SK-N-SH (cell line): ENCODE data around the gene PRR33. TPM values are rescaled to one million over a fixed set of nuclear protein-coding genes. Genes with fewer than 3 reads are reported as not detected.

Experiments used
- CTCF ChIA-PET: fragments of 300-600, 350-600 bp; formaldehyde crosslinking; extraction: SDS; loops from one replicate; lab custom pipeline; 2021; lab: Yijun Ruan, JAX
- POLR2A ChIA-PET: fragments of 350-600 bp; sonication (Branson Sonifier 250); formaldehyde crosslinking; extraction: SDS; loops from one replicate; lab custom pipeline; 2020; ENCODE audit warnings: antibody characterized with exemption, inconsistent platforms; lab: Yijun Ruan, JAX
- DNase-seq: peaks from one replicate; pipeline ENCODE4 v3.0.0; 2012
- H2AFZ ChIP-seq: fragments of 200-600 bp; sonication (generic); 2 replicates; pipeline ENCODE4 v1.8.1; 2016; ENCODE audit warnings: antibody characterized with exemption, mild to moderate bottlenecking, low read depth
- H3F3A ChIP-seq: fragments of 200-600 bp; sonication (generic); replicated peaks from 2 replicates; pipeline ENCODE3; 2016; ENCODE audit warnings: antibody characterized with exemption, mild to moderate bottlenecking; ENCODE audit not compliant: insufficient read depth
- H3K27ac ChIP-seq, 2 experiments: fragments of 200-500 bp in 1 of 2; fragments of 200-600 bp in 1 of 2; sonication (Bioruptor generic) in 1 of 2; sonication (generic), shearing (Covaris generic) in 1 of 2; 2 replicates each; pipeline versions ENCODE4 v1.5.1 to v1.6.1; 2014 to 2016; ENCODE audit warnings: low read depth in 2 of 2, inconsistent platforms in 1 of 2, low read length in 1 of 2, mild to moderate bottlenecking in 1 of 2, mixed read lengths in 1 of 2
- H3K27me3 ChIP-seq: fragments of 200-600 bp; sonication (generic), shearing (Covaris generic); 2 replicates; pipeline ENCODE4 v1.6.1; 2016; ENCODE audit warnings: mixed run types; ENCODE audit not compliant: insufficient read depth
- H3K36me3 ChIP-seq, 2 experiments: fragments of 200-500 bp in 1 of 2; fragments of 200-600 bp in 1 of 2; sonication (Bioruptor generic) in 1 of 2; sonication (generic) in 1 of 2; replicated peaks in 1 of 2; 2 replicates each; pipeline versions ENCODE3 to v1.5.1; 2014 to 2016; ENCODE audit warnings: low read length in 1 of 2, mild to moderate bottlenecking in 1 of 2; ENCODE audit not compliant: insufficient read depth in 2 of 2, control insufficient read depth in 1 of 2
- H3K4me1 ChIP-seq, 2 experiments: fragments of 200-500 bp in 1 of 2; fragments of 200-600 bp in 1 of 2; sonication (Bioruptor generic) in 1 of 2; sonication (generic), shearing (Covaris generic) in 1 of 2; 2 replicates each; pipeline versions ENCODE4 v1.5.1 to v1.6.1; 2014 to 2016; ENCODE audit warnings: low read depth in 1 of 2, low read length in 1 of 2, mixed run types in 1 of 2; ENCODE audit not compliant: insufficient read depth in 2 of 2, control insufficient read depth in 1 of 2
- H3K4me2 ChIP-seq: fragments of 200-600 bp; sonication (generic), shearing (Covaris generic); 2 replicates; pipeline ENCODE4 v1.6.1; 2017; ENCODE audit warnings: mixed run types
- H3K4me3 ChIP-seq, 2 experiments: fragments of 200-500 bp in 1 of 2; fragments of 200-600 bp in 1 of 2; sonication (Bioruptor generic) in 1 of 2; sonication (generic), shearing (Covaris generic) in 1 of 2; 2 replicates each; pipeline versions ENCODE4 v1.5.1 to v1.8.1; 2014 to 2016; ENCODE audit warnings: low read depth in 2 of 2, inconsistent platforms in 1 of 2, low read length in 1 of 2, mild to moderate bottlenecking in 1 of 2, mixed read lengths in 1 of 2, moderate library complexity in 1 of 2
- H3K79me2 ChIP-seq: fragments of 200-600 bp; sonication (generic); 2 replicates; pipeline ENCODE4 v1.8.1; 2017; ENCODE audit warnings: mild to moderate bottlenecking; ENCODE audit not compliant: insufficient read depth
- H3K9ac ChIP-seq: fragments of 200-600 bp; sonication (generic); 2 replicates; pipeline ENCODE4 v1.6.1; 2017; ENCODE audit warnings: mixed run types
- H3K9me2 ChIP-seq: fragments of 200-600 bp; sonication (generic); 2 replicates; pipeline ENCODE4 v1.6.1; 2017; ENCODE audit warnings: mixed run types
- H3K9me3 ChIP-seq: fragments of 200-600 bp; sonication (generic); 2 replicates; pipeline ENCODE4 v1.6.1; 2017; ENCODE audit warnings: mixed run types, mild to moderate bottlenecking, moderate library complexity
- H4K20me1 ChIP-seq: fragments of 200-600 bp; sonication (generic); 2 replicates; pipeline ENCODE4 v1.6.1; 2017; ENCODE audit warnings: mild to moderate bottlenecking, mixed run types; ENCODE audit not compliant: insufficient read depth
- CTCF ChIP-seq: fragments of 200-600 bp; sonication (generic); IDR thresholded peaks from 2 replicates; pipeline ENCODE4 v1.6.1; 2017; ENCODE audit warnings: antibody characterized with exemption, mild to moderate bottlenecking, moderate library complexity
- EP300 ChIP-seq, 2 experiments: IDR thresholded peaks; 2 replicates each; pipeline versions ENCODE4 v1.4.0 to v1.6.1; 2012; ENCODE audit warnings: borderline replicate concordance in 1 of 2, low read depth in 1 of 2, low read length in 1 of 2
- EZH2phosphoT487 ChIP-seq: fragments of 200-600 bp; sonication (generic); IDR thresholded peaks from 2 replicates; pipeline ENCODE4 v1.6.1; 2017; ENCODE audit warnings: low read depth, mixed run types, mild to moderate bottlenecking, antibody characterized with exemption, moderate library complexity, borderline replicate concordance
- FOSL2 ChIP-seq: IDR thresholded peaks from 2 replicates; pipeline ENCODE4 v1.4.0; 2012; ENCODE audit warnings: low read depth, mild to moderate bottlenecking, moderate library complexity, borderline replicate concordance
- FOXM1 ChIP-seq: IDR thresholded peaks from 2 replicates; pipeline ENCODE4 v1.4.0; 2012; ENCODE audit warnings: low read depth, mild to moderate bottlenecking
- GABPA ChIP-seq: IDR thresholded peaks from 2 replicates; pipeline ENCODE4 v1.4.0; 2012; ENCODE audit warnings: low read depth, mild to moderate bottlenecking
- GATA2 ChIP-seq: sonication (generic); formaldehyde crosslinking; IDR thresholded peaks from 2 replicates; pipeline ENCODE4 v1.5.0; 2020; ENCODE audit warnings: mild to moderate bottlenecking, missing genetic modification reagents
- JUND ChIP-seq: IDR thresholded peaks from 2 replicates; pipeline ENCODE4 v1.4.0; 2012
- MEF2A ChIP-seq: IDR thresholded peaks from 2 replicates; pipeline ENCODE4 v1.4.0; 2012; ENCODE audit warnings: low read depth, borderline replicate concordance
- MXI1 ChIP-seq: IDR thresholded peaks from 2 replicates; pipeline ENCODE4 v1.6.1; 2012; ENCODE audit warnings: mild to moderate bottlenecking, low read depth, low read length, improper control_type of control experiment
- NFIC ChIP-seq: IDR thresholded peaks from 2 replicates; pipeline ENCODE4 v1.4.0; 2012; ENCODE audit warnings: borderline replicate concordance
- PBX3 ChIP-seq: IDR thresholded peaks from 2 replicates; pipeline ENCODE4; 2012
- POLR2AphosphoS5 ChIP-seq: IDR thresholded peaks from 2 replicates; pipeline ENCODE4 v1.6.1; 2012; ENCODE audit warnings: low read depth, low read length
- RCOR1 ChIP-seq: fragments of 150-350 bp; IDR thresholded peaks from 2 replicates; pipeline ENCODE4 v1.6.1; 2017; ENCODE audit warnings: antibody characterized with exemption, low read length
- RFX5 ChIP-seq: IDR thresholded peaks from 2 replicates; pipeline ENCODE4 v1.6.1; 2012; ENCODE audit warnings: mild to moderate bottlenecking, improper control_type of control experiment, low read length
- RXRA ChIP-seq: IDR thresholded peaks from 2 replicates; pipeline ENCODE4 v1.4.0; 2012; ENCODE audit warnings: low read depth, mild to moderate bottlenecking, borderline replicate concordance
- SIN3A ChIP-seq: IDR thresholded peaks from 2 replicates; pipeline ENCODE4 v1.6.1; 2012; ENCODE audit warnings: low read depth, mild to moderate bottlenecking, low read length, moderate library complexity, borderline replicate concordance
- TCF12 ChIP-seq: IDR thresholded peaks from 2 replicates; pipeline ENCODE4 v1.4.0; 2012
- TEAD4 ChIP-seq: IDR thresholded peaks from 2 replicates; pipeline ENCODE4 v1.4.0; 2012; ENCODE audit warnings: mild to moderate bottlenecking, borderline replicate concordance; ENCODE audit not compliant: insufficient read depth
- YY1 ChIP-seq: IDR thresholded peaks from 2 replicates; pipeline ENCODE4 v1.4.0; 2012; ENCODE audit warnings: low read depth, mild to moderate bottlenecking
- ZBTB33 ChIP-seq: IDR thresholded peaks from 2 replicates; pipeline ENCODE4 v1.4.0; 2012; ENCODE audit warnings: low read depth, borderline replicate concordance
- WGBS: methylation state at CpG from one replicate; pipeline ENCODE4 v1.1.6; 2017; ENCODE audit warnings: low lambda C conversion rate; 5-methylcytosine and 5-hydroxymethylcytosine counted together
- polyA plus RNA-seq, 3 experiments: library from polyadenylated mRNA; depleted of rRNA; stranded (reverse); fragments of >200 nt; gene quantifications; 2 replicates each; pipeline ENCODE4 v1.2.3, GENCODE V29; 2012

The PRR33 gene
- polyA plus RNA-seq, 1 of the 3 experiments (the other 2 are of a cell fraction) = not detected

- no peaks in the 10 kb centered on the region for H3K79me2 ChIP-seq
- H3K9me3 ChIP-seq = no peaks in the 10 kb centered on the region
- H3K4me1 ChIP-seq = peaks cover 18 to 44% of the 10 kb centered on the region in 2 experiments; a peak in 3 of 4 replicates
- 52% methylated on average over 6 of the region's 8 CpGs for WGBS
- no peaks in the 10 kb centered on the region for H3K9me2 ChIP-seq
- H4K20me1 ChIP-seq = no peaks in the 10 kb centered on the region
- H3K4me2 ChIP-seq = no peak overlapping the region
- CTCF ChIA-PET = interaction anchor here (0.7 to 2.4 kb wide), 6 partner anchors 15 to 214 kb away, joined by 3 to 11 read pairs (median 4); no protein-coding TSS in a partner anchor
- H3F3A ChIP-seq = no peaks in the 10 kb centered on the region
- no peaks in the 10 kb centered on the region for H3K27me3 ChIP-seq
- TF ChIP-seq TCF12 (no peak), PBX3 (no peak), RXRA (no peak), RCOR1 (no peak), FOSL2 (no peak), EP300 (IDR thresholded peaks at IDR 0.05; ENCODE audit: borderline replicate concordance in 1 of 2, low read depth in 1 of 2, low read length in 1 of 2) (no peak), YY1 (no peak), JUND (no peak), POLR2AphosphoS5 (no peak), CTCF (no peak), ZBTB33 (no peak)
- no peak overlapping the region for H3K27ac ChIP-seq
- no peak for DNase-seq
- H3K36me3 ChIP-seq = no peaks in the 10 kb centered on the region
- H3K4me3 ChIP-seq = no peak overlapping the region
- POLR2A ChIA-PET = no interaction called here
- H2AFZ ChIP-seq = no peak overlapping the region
- H3K9ac ChIP-seq = no peak overlapping the region
Observed at GRCh38 chr11:1867381-1867780, 24.3 kb downstream of the PRR33 start.

GRCh38 chr11:1866776-1867175 lies 24.9 kb downstream of the PRR33 start:
- DNase-seq = no peak
- POLR2A ChIA-PET = no interaction called here
- CTCF ChIA-PET = interaction anchor here (0.7 to 2.8 kb wide), 10 partner anchors 10 to 289 kb away, joined by 3 to 11 read pairs (median 4); no protein-coding TSS in a partner anchor
- TF ChIP-seq MXI1 = no peak
- TF ChIP-seq NFIC = no peak
- no peak for TF ChIP-seq EZH2phosphoT487
- no peak for TF ChIP-seq RFX5
- TF ChIP-seq TEAD4 = no peak
- no peak for TF ChIP-seq GABPA
- no peak for TF ChIP-seq ZBTB33
- no peak for TF ChIP-seq FOXM1
- no peak for TF ChIP-seq MEF2A
- no peak for TF ChIP-seq EP300 (IDR thresholded peaks at IDR 0.05; ENCODE audit: borderline replicate concordance in 1 of 2, low read depth in 1 of 2, low read length in 1 of 2)
- no peak for TF ChIP-seq SIN3A
- no peak for TF ChIP-seq GATA2 (CRISPR knock-in tag)

More at GRCh38 chr11:1866776-1867175, 24.9 kb downstream of the PRR33 start:
- Histone ChIP-seq H3K9me3 (no peaks in the 10 kb centered on the region), H3K36me3 (no peaks in the 10 kb centered on the region), H4K20me1 (no peaks in the 10 kb centered on the region), H3K9ac (no peak overlapping the region), H2AFZ (no peak overlapping the region), H3K9me2 (no peaks in the 10 kb centered on the region), H3K4me3 (no peak overlapping the region), H3F3A (no peaks in the 10 kb centered on the region), H3K4me1 (peaks cover 18 to 44% of the 10 kb centered on the region in 2 experiments; a peak in 3 of 4 replicates), H3K79me2 (no peaks in the 10 kb centered on the region), H3K27ac (no peak overlapping the region), H3K27me3 (no peaks in the 10 kb centered on the region), H3K4me2 (no peak overlapping the region)
- 60% methylated on average over 2 of the region's 15 CpGs for WGBS
